Measurements from ENCODE around the gene CDC27.
"Not testable (repeated sequence)": the region's sequence is repeated elsewhere in the genome, so short reads cannot be mapped to it uniquely, and the experiment has no call there.

CDC27 gene

DNA sequence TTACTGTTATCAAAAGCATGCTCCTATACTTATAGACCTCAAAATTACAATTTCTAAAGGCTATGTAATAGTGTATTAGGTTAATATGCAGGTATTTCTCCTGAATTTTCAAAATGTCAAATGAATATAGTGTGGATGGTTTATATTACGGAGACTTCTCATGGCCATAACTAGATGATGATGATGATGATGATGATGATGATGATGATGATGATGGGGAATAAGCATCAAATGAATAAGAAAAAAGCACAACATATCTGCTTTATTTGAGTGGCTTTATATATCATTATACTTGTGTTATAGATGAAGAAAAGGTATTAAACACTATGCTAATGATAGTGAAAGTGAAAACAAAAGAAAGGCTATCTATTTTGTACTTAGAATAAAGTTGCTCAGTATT is 53.9 kb downstream of the CDC27 start:
- DNase-seq (ENCODE audit: low read depth in 2 of 2) = no peak

DNA sequence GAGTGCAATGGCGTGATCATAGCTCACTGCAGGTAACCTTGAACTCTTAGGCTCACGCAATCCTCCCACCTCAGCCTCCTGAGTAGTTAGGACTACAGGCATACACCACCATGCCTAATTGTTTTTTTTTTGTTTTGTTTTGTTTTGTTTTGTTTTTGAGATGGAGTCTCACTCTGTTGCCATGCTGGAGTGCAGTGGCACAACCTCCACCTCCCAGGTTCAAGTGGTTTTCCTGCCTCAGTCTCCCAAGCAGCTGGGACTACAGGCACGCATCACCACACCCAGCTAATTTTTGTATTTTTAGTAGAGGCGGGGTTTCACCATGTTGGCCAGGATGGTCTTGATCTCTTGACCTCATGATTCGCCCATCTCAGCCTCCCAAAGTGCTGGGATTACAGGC is 54.7 kb downstream of the CDC27 start:
- DNase-seq (ENCODE audit: low read depth in 2 of 2) = not testable (repeated sequence)

DNA sequence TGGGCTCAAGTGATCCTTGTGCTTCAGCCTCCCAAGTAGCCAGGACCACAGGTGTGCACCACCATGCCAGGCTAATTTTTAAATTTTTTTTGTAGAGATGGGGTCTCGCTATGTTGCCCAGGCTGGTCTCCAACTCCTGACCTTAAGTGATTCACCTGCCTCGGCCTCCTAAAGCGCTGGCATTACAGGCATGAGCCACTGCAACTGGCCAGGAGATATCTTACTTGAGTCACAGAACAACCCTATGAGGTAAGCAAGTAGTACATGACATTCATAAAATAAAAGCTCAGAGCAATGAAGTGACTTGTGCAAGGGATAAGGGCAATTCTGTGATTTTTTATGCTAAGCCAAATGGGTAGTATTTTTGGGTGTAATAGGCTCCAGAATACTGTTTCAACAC is 57.3 kb downstream of the CDC27 start:
- DNase-seq (ENCODE audit: low read depth in 2 of 2) = no peak

GRCh38 chr17:47126835-47127234 is 62.3 kb downstream of the CDC27 start:
- DNase-seq (ENCODE audit: low read depth in 2 of 2) = not testable (repeated sequence)

DNA sequence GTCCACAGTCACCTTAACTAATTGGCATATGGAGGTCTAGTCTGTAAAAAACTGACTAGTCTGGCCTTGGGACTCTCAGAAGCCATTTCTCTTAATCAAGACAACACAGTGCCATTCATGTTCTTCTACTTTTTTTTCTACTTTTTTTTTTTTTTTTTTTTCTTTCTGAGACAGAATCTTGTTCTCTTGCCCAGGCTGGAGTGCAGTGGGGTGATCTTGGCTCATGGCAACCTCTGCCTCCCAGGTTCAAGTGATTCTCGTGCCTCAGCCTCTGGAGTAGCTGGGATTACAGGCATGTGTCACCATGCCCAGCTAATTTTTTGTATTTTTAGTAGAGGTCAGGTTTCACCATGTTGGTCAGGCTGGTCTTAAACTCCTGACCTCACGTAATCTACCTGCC is 65.8 kb downstream of the CDC27 start:
- not testable (repeated sequence) for DNase-seq (ENCODE audit: low read depth in 2 of 2)

DNA sequence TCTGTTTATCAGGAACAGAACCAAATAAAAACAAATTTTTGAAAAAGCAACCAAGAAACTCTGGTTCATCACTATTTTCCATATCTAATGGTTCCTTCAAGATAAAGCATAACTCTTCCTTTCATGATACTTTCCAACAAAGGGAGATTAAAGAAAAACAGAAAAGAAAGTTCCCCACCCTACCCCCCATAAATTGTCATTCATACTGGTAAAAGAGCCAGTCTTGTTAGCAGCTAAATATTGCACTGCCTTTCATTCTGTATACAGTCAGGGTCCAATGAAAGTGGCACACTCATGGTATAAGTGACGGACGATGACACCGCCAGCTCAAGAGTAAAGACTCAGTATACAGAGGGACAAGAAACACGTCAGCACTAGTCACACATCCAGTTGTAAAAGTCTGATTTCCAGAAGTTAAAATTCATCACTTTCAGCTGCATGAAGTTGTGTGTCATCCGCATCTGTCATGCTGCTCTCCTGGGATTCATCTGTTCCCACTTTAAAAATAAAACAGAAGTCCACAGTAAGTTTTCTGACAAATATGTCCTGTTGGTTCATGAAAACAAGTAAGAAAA is 68.5 kb downstream of the CDC27 start:
- no peak for DNase-seq (ENCODE audit: low read depth in 2 of 2)

DNA sequence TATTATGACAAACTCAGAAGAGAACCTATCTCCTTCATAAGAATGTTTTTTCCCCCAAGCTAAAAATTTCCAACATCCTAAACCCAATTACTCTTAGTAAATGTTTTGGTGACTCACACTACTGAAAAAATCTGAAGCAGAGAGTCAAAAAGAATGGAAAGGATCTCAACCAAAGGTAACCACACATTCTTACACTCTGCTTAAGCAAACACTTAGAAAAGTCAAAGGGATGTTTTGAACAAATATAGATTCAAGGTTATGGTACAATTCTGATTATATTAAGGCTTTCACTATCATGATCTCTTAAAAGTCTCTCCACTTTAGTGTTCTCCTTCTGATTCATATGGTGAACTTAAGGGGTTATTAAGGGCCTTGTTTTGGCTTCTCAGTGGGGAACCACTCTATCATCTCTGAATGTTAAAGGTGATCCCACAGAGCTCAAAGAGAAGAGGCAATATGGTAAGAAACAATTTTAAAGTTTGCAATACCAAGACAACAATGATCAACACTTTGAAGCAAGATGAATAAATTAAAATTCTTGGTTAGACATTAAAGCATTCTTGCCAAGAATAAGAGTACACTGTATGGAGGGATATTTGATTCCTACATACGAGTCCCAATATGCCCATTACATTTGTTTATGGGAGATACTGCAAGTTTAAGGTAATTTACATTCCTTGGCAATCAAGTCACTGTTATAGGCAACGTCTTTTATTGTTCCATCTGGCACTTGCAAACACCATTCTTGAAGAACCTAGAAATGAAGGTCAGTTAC is 69.2 kb downstream of the CDC27 start:
- DNase-seq (ENCODE audit: low read depth in 2 of 2) = no peak

DNA sequence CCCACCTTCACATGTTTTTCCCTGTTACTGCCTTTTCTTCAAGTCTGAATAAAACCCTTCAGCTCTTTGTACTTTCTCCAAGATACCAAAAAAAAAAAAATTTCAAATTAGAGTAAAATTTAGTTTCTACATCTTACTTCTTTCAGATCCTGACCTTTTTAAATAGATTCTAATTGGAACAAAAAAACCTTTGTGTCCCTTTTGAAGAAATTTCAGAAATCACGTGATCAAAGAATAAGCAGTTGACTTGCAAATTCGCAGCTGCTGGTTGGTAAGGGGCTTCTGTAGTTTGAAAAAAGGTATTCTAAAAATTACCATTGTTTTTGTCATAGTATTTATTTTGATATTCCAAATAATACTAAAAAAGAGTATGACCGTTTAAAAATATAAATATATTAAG is 71.7 kb downstream of the CDC27 start:
- DNase-seq (ENCODE audit: low read depth in 2 of 2) = no peak

DNA sequence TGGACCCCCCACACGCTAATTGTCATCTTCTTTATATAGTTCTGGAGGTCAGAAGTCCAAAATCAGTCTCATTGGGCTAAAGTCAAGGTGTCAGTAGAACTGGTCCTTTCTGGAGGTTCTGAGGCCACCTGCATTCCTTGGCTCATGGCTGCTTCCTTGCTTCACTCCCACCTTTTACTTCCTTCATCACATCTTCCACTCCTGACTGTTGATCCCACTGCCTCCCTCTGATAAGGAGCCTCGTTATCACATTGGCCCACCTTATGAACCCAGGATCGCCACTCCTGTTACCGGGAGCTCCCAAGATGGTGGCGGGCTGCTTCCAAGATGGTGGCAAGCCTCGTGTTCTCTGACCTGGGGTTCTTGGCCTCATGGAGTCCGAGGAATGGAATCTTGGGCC is 83.0 kb downstream of the CDC27 start:
- DNase-seq (ENCODE audit: low read depth in 2 of 2) = no peak

DNA sequence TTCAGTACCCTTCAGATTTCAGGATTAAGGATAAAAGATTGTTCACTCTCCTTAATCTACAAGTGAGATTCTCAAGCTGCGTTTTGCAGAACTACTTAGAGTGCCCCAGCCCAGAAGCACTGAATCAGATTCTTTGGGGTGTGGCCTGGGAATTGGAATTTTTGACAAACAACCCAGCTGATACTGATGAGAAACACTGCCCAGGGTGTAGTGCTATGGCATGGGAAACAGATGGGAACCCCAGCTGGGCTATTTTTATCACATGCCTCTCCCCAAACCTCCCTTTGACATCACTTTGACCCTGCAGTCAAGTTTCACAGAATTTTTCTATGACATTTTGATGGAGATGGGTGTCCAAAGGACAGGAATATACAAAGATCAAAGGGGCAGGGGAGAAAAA is 83.8 kb downstream of the CDC27 start:
- not testable (repeated sequence) for DNase-seq (ENCODE audit: low read depth in 2 of 2)

GRCh38 chr17:47102914-47103313 is 86.2 kb downstream of the CDC27 start:
- DNase-seq (ENCODE audit: low read depth in 2 of 2) = no peak

GRCh38 chr17:47099987-47100711 is 88.9 kb downstream of the CDC27 start:
- peak; percentile 78 for DNase-seq (ENCODE audit: low read depth in 2 of 2)

DNA sequence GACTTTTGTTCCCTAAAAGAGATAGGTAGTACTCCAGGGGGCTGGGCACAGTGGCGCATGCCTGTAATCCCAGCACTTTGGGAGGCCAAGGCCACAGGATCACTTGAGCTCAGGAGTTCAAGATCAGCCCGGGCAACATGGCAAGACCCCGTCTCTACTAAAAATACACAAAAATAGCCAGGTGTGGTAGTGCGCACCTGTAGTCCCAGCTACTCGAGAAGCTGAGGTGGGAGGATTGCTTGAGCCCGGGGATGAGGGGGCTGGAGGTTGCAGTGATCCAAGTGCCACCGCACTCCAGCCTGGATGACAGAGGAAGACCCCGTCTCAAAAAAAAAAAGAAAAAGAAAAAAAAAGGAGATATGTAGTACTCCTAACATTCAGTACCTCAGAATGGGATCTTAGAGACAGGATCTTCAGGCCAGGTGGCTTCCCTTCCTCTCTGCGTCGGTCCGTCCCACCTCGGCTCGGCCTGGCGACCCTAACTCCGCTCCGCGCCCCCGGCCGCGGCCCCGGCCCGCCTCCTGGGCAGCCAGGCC is 89.6 kb downstream of the CDC27 start:
- DNase-seq (ENCODE audit: low read depth in 2 of 2) = no peak

DNA sequence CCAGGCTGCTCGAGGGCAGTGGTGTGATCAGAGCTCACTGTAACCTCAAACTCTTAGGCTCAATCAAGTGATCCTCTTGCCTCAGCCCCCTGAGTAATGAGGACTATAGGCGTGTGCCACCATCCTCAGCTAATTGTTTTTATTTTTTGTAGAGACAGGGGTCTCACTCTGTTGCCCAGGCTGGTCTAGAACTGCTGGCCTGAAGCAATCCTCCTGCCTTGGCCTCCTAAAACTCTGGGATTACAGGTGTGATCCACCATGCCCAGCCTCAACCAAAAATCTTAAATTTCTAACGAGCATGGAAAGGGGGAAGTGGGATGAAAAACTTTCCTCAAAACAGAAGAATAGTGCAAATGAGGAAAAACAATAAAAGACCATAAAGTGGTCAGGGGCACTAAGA is 92.8 kb downstream of the CDC27 start:
- no peak for DNase-seq (ENCODE audit: low read depth in 2 of 2)

DNA sequence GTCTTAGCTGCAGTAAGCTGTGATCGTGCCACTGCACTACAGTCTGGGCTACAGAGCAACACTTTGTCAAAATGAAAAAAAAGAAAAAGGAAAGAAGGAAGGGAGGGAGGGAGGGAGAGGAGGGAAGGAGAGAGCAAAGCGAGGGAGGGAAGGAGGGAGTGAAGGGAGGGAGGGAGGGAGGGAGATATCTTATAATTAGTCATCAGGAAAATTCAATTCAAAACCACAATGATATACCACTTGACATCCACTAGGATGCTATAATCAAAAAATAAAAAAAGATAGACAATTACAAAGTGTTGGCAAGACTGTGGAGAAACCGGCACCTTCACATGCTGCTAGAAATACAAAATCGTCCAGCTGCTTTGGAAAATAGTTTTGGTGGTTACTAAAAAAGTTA is 93.8 kb downstream of the CDC27 start:
- no peak for DNase-seq (ENCODE audit: low read depth in 2 of 2)

DNA sequence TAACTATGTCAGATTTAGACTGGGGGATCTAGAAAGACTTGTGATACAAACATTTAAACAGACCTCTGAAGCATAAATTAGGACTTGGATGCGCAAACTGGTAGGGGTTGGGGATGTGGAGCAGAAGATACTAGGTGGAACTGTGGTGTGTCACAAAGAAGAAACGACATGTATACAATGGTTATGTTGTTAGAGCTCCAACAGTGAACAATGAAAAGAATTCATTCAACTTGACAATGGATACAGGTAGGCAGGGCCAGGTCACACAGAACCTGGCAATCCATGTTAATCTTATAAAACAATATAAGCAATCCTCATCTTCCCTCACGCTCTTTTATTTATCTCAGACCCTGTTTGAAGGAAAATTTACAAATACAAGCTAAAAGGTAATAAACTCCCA is 102.0 kb downstream of the CDC27 start:
- DNase-seq (ENCODE audit: low read depth in 2 of 2) = no peak

- DNase-seq (ENCODE audit: low read depth in 2 of 2) = no peak
These were observed 103.4 kb downstream of the CDC27 start for GRCh38 chr17:47085736-47086135.

GRCh38 chr17:47078801-47079200 is 110.3 kb downstream of the CDC27 start:
- DNase-seq (ENCODE audit: low read depth in 2 of 2) = no peak

- no peak for DNase-seq (ENCODE audit: low read depth in 2 of 2)
These were observed 111.5 kb downstream of the CDC27 start for GRCh38 chr17:47077576-47077975.

DNA sequence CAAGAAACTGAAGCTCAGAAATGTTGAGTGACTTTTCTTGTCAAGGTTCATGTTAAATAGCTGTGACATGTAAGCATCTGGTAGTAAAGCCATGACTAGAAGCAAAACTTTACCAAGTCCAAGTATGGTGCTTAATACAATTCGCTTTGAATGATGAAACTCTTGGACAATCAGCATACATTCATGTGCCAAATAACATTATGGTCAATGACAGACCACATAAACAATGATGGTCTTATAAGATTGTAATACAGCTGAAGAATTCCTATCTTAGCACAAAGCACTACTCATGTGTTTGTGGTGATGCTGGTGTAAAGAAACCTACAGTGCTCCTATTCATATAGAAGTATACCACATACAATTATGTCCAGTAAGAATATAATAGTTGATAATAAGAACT is 112.9 kb downstream of the CDC27 start:
- DNase-seq (ENCODE audit: low read depth in 2 of 2) = no peak

DNA sequence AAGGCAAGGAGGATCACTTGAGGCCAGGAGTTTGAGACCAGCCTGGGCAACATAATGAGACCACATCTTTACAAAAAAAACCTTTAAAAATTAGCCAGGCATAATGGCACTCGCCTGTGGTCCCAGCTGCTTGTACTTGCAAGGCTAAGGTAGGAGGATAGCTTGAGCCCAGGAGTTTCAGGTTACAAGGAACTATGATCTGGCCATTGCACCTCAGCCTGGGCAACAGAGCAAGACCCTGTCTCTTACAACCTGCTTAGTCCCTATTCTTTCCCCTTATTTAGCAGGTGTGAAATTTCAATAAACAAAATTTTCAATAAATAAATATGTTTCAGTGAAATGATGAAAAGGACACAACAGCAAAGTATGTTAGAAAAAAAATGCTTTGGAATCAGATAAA is 114.7 kb downstream of the CDC27 start:
- not testable (repeated sequence) for DNase-seq (ENCODE audit: low read depth in 2 of 2)

- DNase-seq (ENCODE audit: low read depth in 2 of 2) = not testable (repeated sequence)
These were observed 115.5 kb downstream of the CDC27 start for GRCh38 chr17:47073629-47074028.

DNA sequence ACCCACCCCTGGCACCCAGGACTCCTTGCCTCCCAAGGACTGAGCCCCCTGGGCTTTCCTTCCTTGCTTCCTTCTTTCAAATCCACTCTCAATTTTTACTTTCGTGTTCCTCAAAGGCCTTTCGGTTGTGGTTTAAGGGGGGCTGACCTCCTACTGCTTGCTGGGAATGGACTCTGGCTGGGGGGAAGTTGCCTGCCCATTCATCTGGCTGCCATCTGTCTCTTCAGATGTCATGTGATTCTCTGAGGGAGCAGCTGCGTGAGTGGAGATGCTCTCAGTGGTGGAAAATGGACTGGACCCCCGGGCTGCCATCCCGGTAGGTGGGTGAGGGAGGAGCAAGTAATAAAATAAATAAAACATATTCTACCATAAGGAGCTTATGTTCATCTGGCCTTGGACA is 116.2 kb downstream of the CDC27 start:
- no peak for DNase-seq (ENCODE audit: low read depth in 2 of 2)

All from stimulated activated CD8-positive, alpha-beta memory T cell treated with anti-CD3 and anti-CD28 coated beads, Interleukin-2, amount 100 ng/mL, for 1 hour (primary cell).